A549 (cell line): ENCODE results near the gene DNAJC5. TPM values are rescaled to one million over a fixed set of nuclear protein-coding genes. Genes with fewer than 3 reads are reported as not detected.
A peak's percentile ranks its signal among the peaks of the same experiment; 100 is the strongest.

Source experiments
- ATAC-seq, 2 experiments: fragments of 200-7000 bp in 1 of 2; fragments of >200 bp in 1 of 2; cut with Nextera tagmentation in 1 of 2; cut with Tn5 transposase in 1 of 2; 3 replicates each; pipeline versions ENCODE4 v1.8.0 to v1.9.1; 2018 to 2020; ENCODE audit warnings: mild to moderate bottlenecking in 1 of 2, moderate library complexity in 1 of 2
- CTCF ChIA-PET: fragments of 300-600 bp; sonication (Branson Sonifier 250); formaldehyde crosslinking; extraction: SDS; loops from one replicate; lab custom pipeline; 2021; ENCODE audit warnings: antibody characterized with exemption, inconsistent platforms; lab: Yijun Ruan, JAX
- POLR2A ChIA-PET: fragments of 350-600 bp; formaldehyde crosslinking; extraction: SDS; loops from one replicate; lab custom pipeline; 2021; ENCODE audit warnings: antibody characterized with exemption, inconsistent platforms; lab: Yijun Ruan, JAX
- DNase-seq, 2 experiments: peaks; one replicate each; pipeline versions ENCODE4 v3.0.0 to v3.0.0-alpha.2; 2011 to 2016; ENCODE audit warnings: low read depth in 1 of 2, low spot score in 1 of 2
- FAIRE-seq: peaks from 2 replicates; lab custom pipeline; 2011; peaks lifted over from hg19 to GRCh38; lab: Jason Lieb, UNC
- H3K27ac ChIP-seq, 2 experiments: fragments of >200 bp; sonication (Bioruptor Twin); formaldehyde crosslinking; 3 replicates each; pipeline ENCODE4 v1.5.1; 2016 to 2017
- H3K4me1 ChIP-seq: fragments of >200 bp; sonication (Bioruptor Twin); formaldehyde crosslinking; 3 replicates; pipeline ENCODE4 v1.6.1; 2016
- H3K4me2 ChIP-seq: fragments of >200 bp; sonication (Bioruptor Twin); formaldehyde crosslinking; 3 replicates; pipeline ENCODE4 v1.6.1; 2016
- H3K4me3 ChIP-seq: fragments of >200 bp; sonication (Bioruptor Twin); formaldehyde crosslinking; 3 replicates; pipeline ENCODE4 v1.5.1; 2016
- H3K9me3 ChIP-seq: fragments of >200 bp; sonication (Bioruptor Twin); formaldehyde crosslinking; 3 replicates; pipeline ENCODE4 v1.6.1; 2016
- CBX8 ChIP-seq: fragments of 200-600 bp; sonication (generic); IDR thresholded peaks from 2 replicates; pipeline ENCODE4 v1.6.1; 2016
- CHD2 ChIP-seq: fragments of 150-350 bp; IDR thresholded peaks from 2 replicates; pipeline ENCODE4 v1.6.1; 2014; ENCODE audit warnings: low read length; ENCODE audit not compliant: partially characterized antibody
- FOSL2 ChIP-seq, 2 experiments: fragments of 450-650 bp in 1 of 2; fragments of >200 bp in 1 of 2; sonication (Bioruptor Twin) in 1 of 2; formaldehyde crosslinking; IDR thresholded peaks; 2 replicates each; pipeline versions ENCODE4 v1.5.0 to v1.6.1; 2016 to 2020; ENCODE audit warnings: mild to moderate bottlenecking in 1 of 2, moderate library complexity in 1 of 2
- HEYL ChIP-seq: fragments of 250-450 bp; sonication (Bioruptor Pico); IDR thresholded peaks from 2 replicates; pipeline ENCODE4 v1.8.0; 2021; ENCODE audit warnings: mild to moderate bottlenecking, moderate library complexity
- HOXA7 ChIP-seq: fragments of 250-450 bp; sonication (Bioruptor Pico); IDR thresholded peaks from 2 replicates; pipeline ENCODE4 v1.5.0; 2020; ENCODE audit warnings: mild to moderate bottlenecking, moderate library complexity
- HOXB13 ChIP-seq: fragments of 250-450 bp; sonication (Bioruptor Pico); IDR thresholded peaks from 2 replicates; pipeline ENCODE4 v1.5.0; 2020; ENCODE audit warnings: low read depth, mild to moderate bottlenecking, moderate library complexity
- KDM5A ChIP-seq: fragments of 200-600 bp; sonication (generic); IDR thresholded peaks from 2 replicates; pipeline ENCODE4 v1.6.1; 2016; ENCODE audit warnings: antibody characterized with exemption, mild to moderate bottlenecking
- MAZ ChIP-seq: fragments of 150-350 bp; IDR thresholded peaks from 2 replicates; pipeline ENCODE4 v1.6.1; 2014; ENCODE audit warnings: antibody characterized with exemption, low read depth, low read length, borderline replicate concordance
- POLR2A ChIP-seq: IDR thresholded peaks from 2 replicates; pipeline ENCODE4 v1.6.1; 2012; ENCODE audit warnings: mild to moderate bottlenecking, low read length
- SREBF2 ChIP-seq: fragments of 450-650 bp; IDR thresholded peaks from 2 replicates; pipeline ENCODE4 v1.6.1; 2014; ENCODE audit warnings: mild to moderate bottlenecking, moderate library complexity
- TFCP2L1 ChIP-seq: fragments of 250-450 bp; sonication (Bioruptor Pico); IDR thresholded peaks from 2 replicates; pipeline ENCODE4 v1.5.0; 2021; ENCODE audit warnings: mild to moderate bottlenecking
- ZC3H11A ChIP-seq: fragments of 450-650 bp; IDR thresholded peaks from 2 replicates; pipeline ENCODE4 v1.6.1; 2014; ENCODE audit warnings: antibody characterized with exemption, mild to moderate bottlenecking
- ZFP36 ChIP-seq: fragments of 450-650 bp; IDR thresholded peaks from 2 replicates; pipeline ENCODE4 v1.6.1; 2014; ENCODE audit warnings: borderline replicate concordance; ENCODE audit not compliant: partially characterized antibody
- WGBS: methylation state at CpG from one replicate; pipeline ENCODE4 v1.1.6; 2017; ENCODE audit errors: missing lambda C conversion rate; 5-methylcytosine and 5-hydroxymethylcytosine counted together
- polyA plus RNA-seq, 4 experiments: library from polyadenylated mRNA; depleted of rRNA in 3 of 4; stranded (reverse); fragments of >200 nt; fragmentation: RNase III in 1 of 4; extraction: RNeasy Plus Mini Kit Qiagen cat#74134 plus additional on column Dnase treatment in 1 of 4; gene quantifications; 2 replicates in 3 of 4; 3 replicates in 1 of 4; pipeline ENCODE4 v1.2.3, GENCODE V29; 2011 to 2017
- TF ChIP-seq, protein P1 (sequence below): fragments of >200 bp; sonication (Bioruptor Twin); formaldehyde crosslinking; IDR thresholded peaks from 3 replicates; pipeline ENCODE4 v1.6.1; 2016
- TF ChIP-seq, protein P2 (sequence below): fragments of 150-350 bp; IDR thresholded peaks from 2 replicates; pipeline ENCODE4 v1.6.1; 2014; ENCODE audit warnings: low read depth, mild to moderate bottlenecking, low read length
- TF ChIP-seq, protein P3 (sequence below): IDR thresholded peaks from 2 replicates; pipeline ENCODE4 v1.6.1; 2012

DNAJC5 gene
- polyA plus RNA-seq, 2 of the 4 experiments (the other 2 are of a cell fraction), result 20.4 to 23.2 TPM

DNA sequence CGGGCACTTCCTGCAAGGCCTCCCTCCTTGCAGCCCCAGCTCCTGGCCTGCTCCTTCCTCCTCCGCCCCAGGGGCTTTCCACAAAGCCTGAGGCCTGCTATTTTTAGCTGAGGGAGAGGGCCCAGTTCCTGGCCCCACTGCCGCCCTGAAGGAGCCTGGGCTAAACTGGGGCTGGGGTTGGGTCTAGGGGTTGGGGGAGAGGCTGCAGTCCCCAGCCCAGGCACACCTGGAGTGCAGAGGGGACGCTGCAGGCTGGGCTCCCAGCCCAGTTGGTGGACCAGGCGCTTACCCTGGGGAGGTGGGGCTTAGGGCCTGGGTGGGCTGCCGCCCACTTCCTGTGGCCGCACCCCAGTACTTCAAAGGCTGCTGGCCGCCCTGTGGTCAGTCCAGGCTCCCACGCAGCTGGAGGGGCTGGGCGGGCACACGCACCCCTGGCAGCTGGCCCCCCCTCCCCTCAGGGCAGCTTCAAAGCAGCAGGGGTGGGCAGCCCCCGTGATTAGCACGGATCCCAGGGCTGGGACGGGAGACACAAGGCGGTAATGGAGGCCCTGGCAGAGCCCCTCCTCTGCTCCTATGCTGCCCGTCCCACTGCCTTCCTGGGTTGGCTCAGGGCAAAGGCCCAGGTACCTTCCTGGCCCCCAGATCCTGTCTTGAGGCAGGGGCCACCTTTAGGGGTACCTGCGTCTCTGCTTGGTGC is 40.7 kb upstream of the DNAJC5 start:
- FAIRE-seq, result no peak
- 85% methylated on average over 8 of the region's 17 CpGs for WGBS
- CTCF ChIA-PET, result interaction anchor here (1.5 to 2.6 kb wide), 2 partner anchors 10 to 68 kb away, joined by 4 to 12 read pairs; partner anchors contain the start of gene TPD52L2
- POLR2A ChIA-PET, result interaction anchor here (1.6 kb wide), 1 partner anchor 11 kb away, joined by 13 read pairs; the partner anchor contains the start of gene TPD52L2
- H3K4me3 ChIP-seq, result no peak overlapping the region
- TF ChIP-seq KDM5A (no peak), HOXA7 (CRISPR knock-in tag) (no peak), MAZ (no peak), HEYL (CRISPR knock-in tag) (no peak), TFCP2L1 (CRISPR knock-in tag) (no peak), ZFP36 (no peak), CHD2 (no peak), CBX8 (no peak), FOSL2 (IDR thresholded peaks at IDR 0.05) (no peak), FOSL2 (CRISPR knock-in tag; IDR thresholded peaks at IDR 0.05) (no peak), ZC3H11A (no peak)
- TF ChIP-seq, protein P1, sequence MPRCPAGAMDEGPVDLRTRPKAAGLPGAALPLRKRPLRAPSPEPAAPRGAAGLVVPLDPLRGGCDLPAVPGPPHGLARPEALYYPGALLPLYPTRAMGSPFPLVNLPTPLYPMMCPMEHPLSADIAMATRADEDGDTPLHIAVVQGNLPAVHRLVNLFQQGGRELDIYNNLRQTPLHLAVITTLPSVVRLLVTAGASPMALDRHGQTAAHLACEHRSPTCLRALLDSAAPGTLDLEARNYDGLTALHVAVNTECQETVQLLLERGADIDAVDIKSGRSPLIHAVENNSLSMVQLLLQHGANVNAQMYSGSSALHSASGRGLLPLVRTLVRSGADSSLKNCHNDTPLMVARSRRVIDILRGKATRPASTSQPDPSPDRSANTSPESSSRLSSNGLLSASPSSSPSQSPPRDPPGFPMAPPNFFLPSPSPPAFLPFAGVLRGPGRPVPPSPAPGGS, result no peak
- TF ChIP-seq, protein P2, sequence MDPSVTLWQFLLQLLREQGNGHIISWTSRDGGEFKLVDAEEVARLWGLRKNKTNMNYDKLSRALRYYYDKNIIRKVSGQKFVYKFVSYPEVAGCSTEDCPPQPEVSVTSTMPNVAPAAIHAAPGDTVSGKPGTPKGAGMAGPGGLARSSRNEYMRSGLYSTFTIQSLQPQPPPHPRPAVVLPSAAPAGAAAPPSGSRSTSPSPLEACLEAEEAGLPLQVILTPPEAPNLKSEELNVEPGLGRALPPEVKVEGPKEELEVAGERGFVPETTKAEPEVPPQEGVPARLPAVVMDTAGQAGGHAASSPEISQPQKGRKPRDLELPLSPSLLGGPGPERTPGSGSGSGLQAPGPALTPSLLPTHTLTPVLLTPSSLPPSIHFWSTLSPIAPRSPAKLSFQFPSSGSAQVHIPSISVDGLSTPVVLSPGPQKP, result no peak
- TF ChIP-seq, protein P3, sequence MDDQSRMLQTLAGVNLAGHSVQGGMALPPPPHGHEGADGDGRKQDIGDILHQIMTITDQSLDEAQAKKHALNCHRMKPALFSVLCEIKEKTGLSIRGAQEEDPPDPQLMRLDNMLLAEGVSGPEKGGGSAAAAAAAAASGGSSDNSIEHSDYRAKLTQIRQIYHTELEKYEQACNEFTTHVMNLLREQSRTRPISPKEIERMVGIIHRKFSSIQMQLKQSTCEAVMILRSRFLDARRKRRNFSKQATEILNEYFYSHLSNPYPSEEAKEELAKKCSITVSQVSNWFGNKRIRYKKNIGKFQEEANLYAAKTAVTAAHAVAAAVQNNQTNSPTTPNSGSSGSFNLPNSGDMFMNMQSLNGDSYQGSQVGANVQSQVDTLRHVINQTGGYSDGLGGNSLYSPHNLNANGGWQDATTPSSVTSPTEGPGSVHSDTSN, result no peak
- no peak overlapping the region for H3K4me2 ChIP-seq
- ATAC-seq, result peak in 1 of 2 experiments; percentile 9; a peak in 2 of 6 replicates
- peaks cover 13% of the 10 kb centered on the region; the same call in 1 of the 3 replicates for H3K4me1 ChIP-seq
- H3K9me3 ChIP-seq, result no peaks in the 10 kb centered on the region
- H3K27ac ChIP-seq, result peak overlapping the region in 1 of 2 experiments; percentile 42; a peak in 2 of 6 replicates
- no peak for DNase-seq

DNA sequence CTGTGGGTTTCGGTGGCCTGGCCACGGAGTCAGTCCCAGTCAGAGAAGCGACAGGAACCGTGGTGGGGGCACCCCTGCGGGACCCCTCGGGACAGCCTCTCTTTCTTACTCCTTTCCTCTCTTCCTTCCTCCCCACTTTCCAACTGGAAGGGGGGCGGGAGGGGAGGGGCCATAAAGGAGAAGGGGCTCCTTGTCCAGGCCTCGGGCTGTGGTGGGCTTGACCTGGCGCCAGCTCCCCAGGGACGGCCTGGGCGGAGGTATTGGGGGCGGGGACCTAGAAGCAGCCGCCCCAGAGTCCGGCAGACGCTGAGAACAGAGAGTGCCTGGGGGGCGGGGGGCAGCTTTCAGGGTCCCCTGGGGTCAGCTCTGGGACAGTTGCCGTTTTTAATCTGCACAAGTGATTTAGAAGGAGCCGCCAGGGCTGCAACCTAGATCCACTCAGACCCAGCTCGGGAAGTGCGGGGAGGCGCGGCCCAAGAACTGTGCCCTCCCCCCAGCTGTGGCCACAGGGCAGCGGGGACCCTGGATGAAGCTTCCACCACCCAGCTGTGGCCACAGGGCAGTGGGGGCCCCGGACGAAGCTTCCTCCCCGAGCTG is 40.1 kb upstream of the DNAJC5 start:
- no peak overlapping the region for H3K4me2 ChIP-seq
- no peak for FAIRE-seq
- H3K4me3 ChIP-seq, result no peak overlapping the region
- H3K9me3 ChIP-seq, result no peaks in the 10 kb centered on the region
- no peak for DNase-seq
- peak in 1 of 2 experiments; percentile 7; a peak in 1 of 6 replicates for ATAC-seq
- H3K4me1 ChIP-seq, result peaks cover 13% of the 10 kb centered on the region; the same call in 1 of the 3 replicates
- TF ChIP-seq ZC3H11A (no peak), SREBF2 (no peak), POLR2A (no peak)
- ChIA-PET CTCF (interaction anchor here (1.5 to 2.6 kb wide), 2 partner anchors 9 to 68 kb away, joined by 4 to 12 read pairs; partner anchors contain the start of gene TPD52L2), POLR2A (interaction anchor here (1.6 kb wide), 1 partner anchor 10 kb away, joined by 13 read pairs; the partner anchor contains the start of gene TPD52L2)
- peak overlapping the region in 1 of 2 experiments; percentile 42; a peak in 2 of 6 replicates for H3K27ac ChIP-seq
- 63% methylated on average over 9 of the region's 26 CpGs for WGBS

DNA sequence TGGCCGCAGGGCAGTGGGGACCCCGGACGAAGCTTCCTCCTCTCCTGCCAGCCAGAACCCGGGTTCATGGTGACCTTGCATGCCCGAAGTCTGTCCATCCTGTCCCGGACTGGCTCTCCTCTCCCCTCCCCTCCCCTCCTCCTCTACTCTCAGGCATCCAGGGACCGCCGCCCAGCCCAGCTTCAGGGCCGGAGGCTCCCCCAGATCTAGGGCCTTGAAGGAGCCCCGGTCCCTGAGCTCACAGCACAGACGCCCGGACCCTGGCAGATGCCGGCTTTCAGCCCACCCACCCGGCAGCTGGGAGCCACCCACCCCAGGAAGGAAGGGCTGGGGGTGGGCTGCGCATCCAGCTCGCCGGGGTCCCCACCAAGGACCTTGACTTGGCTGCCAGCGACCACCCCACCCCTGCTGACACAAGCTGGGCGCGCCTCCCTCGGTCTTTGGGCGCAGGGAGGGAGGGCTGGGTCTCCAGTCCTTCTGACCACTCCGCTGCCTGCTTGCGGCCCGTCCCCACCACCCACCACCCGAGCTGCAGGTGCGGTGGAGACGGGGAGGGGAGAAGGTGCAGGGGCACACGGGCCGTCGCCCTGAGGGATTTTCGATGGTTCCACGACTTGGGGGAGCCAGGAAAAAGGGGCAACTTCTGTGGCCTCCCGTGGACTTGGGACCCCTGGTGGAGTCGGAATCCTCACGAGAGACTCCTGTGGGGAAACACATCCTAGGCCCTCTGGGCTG is 39.4 kb upstream of the DNAJC5 start:
- DNase-seq (no peak), FAIRE-seq (no peak), ATAC-seq (no peak)
- WGBS, result 75% methylated on average over 25 of the region's 36 CpGs
- H3K4me1 ChIP-seq, result peaks cover 13% of the 10 kb centered on the region; the same call in 1 of the 3 replicates
- POLR2A ChIA-PET, result interaction anchor here (1.6 kb wide), 1 partner anchor 10 kb away, joined by 13 read pairs; the partner anchor contains the start of gene TPD52L2
- H3K4me2 ChIP-seq, result no peak overlapping the region
- H3K27ac ChIP-seq, result no peak overlapping the region
- CTCF ChIA-PET, result interaction anchor here (0.6 to 2.6 kb wide), 3 partner anchors 9 to 69 kb away, joined by 3 to 12 read pairs (median 4); partner anchors contain the start of gene TPD52L2
- TF ChIP-seq HOXB13 (no peak), POLR2A (0 out of 2 replicates have a peak, but pooled peaks have one; percentile 1)
- no peaks in the 10 kb centered on the region for H3K9me3 ChIP-seq
- no peak overlapping the region for H3K4me3 ChIP-seq
